Panc1 (cell line): ENCODE measurements around the gene AGBL1. TPM values are rescaled to one million over a fixed set of nuclear protein-coding genes. Genes with fewer than 3 reads are reported as not detected.

ENCODE experiments used
- ATAC-seq: fragments of 200-7000 bp; cut with Tn5 transposase; 2 replicates; pipeline ENCODE4 v1.9.1; 2020; ENCODE audit warnings: mild to moderate bottlenecking, moderate library complexity
- BruUV-seq: library from RNA; stranded (reverse); fragments of 400-500 nt; replicated peaks from 2 replicates; lab custom pipeline; 2021; lab: Mats Ljungman, UMichigan
- CTCF ChIA-PET: fragments of 300-600 bp; sonication (Branson Sonifier 250); formaldehyde crosslinking; loops from one replicate; lab custom pipeline; 2022; ENCODE audit warnings: antibody characterized with exemption; lab: Charles Lee
- POLR2A ChIA-PET: fragments of 300-600 bp; sonication (Branson Sonifier 250); formaldehyde crosslinking; loops from one replicate; lab custom pipeline; 2022; ENCODE audit warnings: antibody characterized with exemption; lab: Charles Lee
- DNase-seq: peaks from one replicate; pipeline ENCODE4 v3.0.0-alpha.2; 2010; ENCODE audit warnings: low read depth, low spot score
- H3K27ac ChIP-seq: 2 replicates; pipeline ENCODE4 v1.5.1; 2011; ENCODE audit warnings: mild to moderate bottlenecking, low read length, inconsistent platforms
- H3K27me3 ChIP-seq: fragments of 200-500 bp; sonication (Bioruptor generic); 2 replicates; pipeline ENCODE4 v1.6.0; 2014; ENCODE audit warnings: low read length, inconsistent platforms; ENCODE audit not compliant: control insufficient read depth, insufficient read depth
- H3K36me3 ChIP-seq: fragments of 200-500 bp; sonication (Bioruptor generic); 2 replicates; pipeline ENCODE4 v1.5.1; 2014; ENCODE audit warnings: inconsistent platforms, mild to moderate bottlenecking, low read length, moderate library complexity; ENCODE audit not compliant: control insufficient read depth, insufficient read depth
- H3K4me1 ChIP-seq: 2 replicates; pipeline ENCODE4 v1.5.1; 2011; ENCODE audit warnings: inconsistent platforms, mild to moderate bottlenecking, low read length, moderate library complexity; ENCODE audit not compliant: control insufficient read depth, insufficient read depth
- H3K4me3 ChIP-seq, 2 experiments: 2 replicates each; pipeline ENCODE4 v1.5.1; 2011 to 2012; ENCODE audit warnings: low read depth in 2 of 2, low read length in 2 of 2, mild to moderate bottlenecking in 2 of 2, inconsistent platforms in 1 of 2, moderate library complexity in 1 of 2
- H3K9me3 ChIP-seq: fragments of 200-500 bp; sonication (Bioruptor generic); 2 replicates; pipeline ENCODE4 v1.5.1; 2014; ENCODE audit warnings: low read depth, mild to moderate bottlenecking, inconsistent platforms, low read length, moderate library complexity; ENCODE audit not compliant: control insufficient read depth, insufficient read depth
- POLR2AphosphoS5 ChIP-seq: IDR thresholded peaks from 2 replicates; pipeline ENCODE4 v1.6.1; 2012; ENCODE audit warnings: mild to moderate bottlenecking, low read depth, low read length, moderate library complexity
- REST ChIP-seq, 2 experiments: IDR thresholded peaks; 2 replicates each; pipeline ENCODE4 v1.6.1; 2011 to 2012; ENCODE audit warnings: low read depth in 2 of 2, control low read depth in 1 of 2, low read length in 1 of 2, mild to moderate bottlenecking in 1 of 2, moderate library complexity in 1 of 2; ENCODE audit not compliant: insufficient read depth in 1 of 2
- SIN3A ChIP-seq: IDR thresholded peaks from 2 replicates; pipeline ENCODE4 v1.6.1; 2012; ENCODE audit warnings: low read depth, mild to moderate bottlenecking, low read length, moderate library complexity, borderline replicate concordance; ENCODE audit not compliant: insufficient read depth
- TCF7L2 ChIP-seq: IDR thresholded peaks from 2 replicates; pipeline ENCODE4 v1.6.1; 2011; ENCODE audit warnings: mild to moderate bottlenecking, low read depth, low read length, inconsistent platforms
- in situ Hi-C: cut with HindIII; loops from 2 replicates; pipeline ENCODE4 v1.10.0; 2016; ENCODE audit warnings: low sequenced_read_pairs, low pct_unique_long_range_greater_than_20kb
- intact Hi-C: fragments of 100-400 bp; cut with micrococcal nuclease; formaldehyde crosslinking; loops from one replicate; pipeline ENCODE4 v1.10.0; 2022; ENCODE audit not compliant: unreplicated experiment
- total RNA-seq: library from RNA; stranded (reverse); gene quantifications from one replicate; pipeline ENCODE4 v1.2.1, GENCODE V29; 2021; ENCODE audit not compliant: unreplicated experiment
- TF ChIP-seq, protein P1 (sequence below): fragments of 450-650 bp; IDR thresholded peaks from 2 replicates; pipeline ENCODE4 v1.5.1; 2017; ENCODE audit warnings: mild to moderate bottlenecking

AGBL1 gene
- total RNA-seq, 1 experiment from 2014 or later: not detected

- in situ Hi-C loops: no loop called here
- Histone ChIP-seq H3K4me3 (no peak overlapping the region), H3K36me3 (no peaks in the 10 kb centered on the region), H3K9me3 (no peaks in the 10 kb centered on the region), H3K27me3 (no peaks in the 10 kb centered on the region; the same call in 1 of the 2 replicates), H3K4me1 (no peaks in the 10 kb centered on the region), H3K27ac (no peak overlapping the region)
- ChIA-PET POLR2A (no interaction called here), CTCF (no interaction called here)
- no peak for TF ChIP-seq SIN3A
- no peak for TF ChIP-seq REST (IDR thresholded peaks at IDR 0.05; ENCODE audit: insufficient read depth in 1 of 2, low read depth in 2 of 2, low read length in 1 of 2)
- TF ChIP-seq TCF7L2: no peak
- no peak for TF ChIP-seq POLR2AphosphoS5
- TF ChIP-seq, protein P1, sequence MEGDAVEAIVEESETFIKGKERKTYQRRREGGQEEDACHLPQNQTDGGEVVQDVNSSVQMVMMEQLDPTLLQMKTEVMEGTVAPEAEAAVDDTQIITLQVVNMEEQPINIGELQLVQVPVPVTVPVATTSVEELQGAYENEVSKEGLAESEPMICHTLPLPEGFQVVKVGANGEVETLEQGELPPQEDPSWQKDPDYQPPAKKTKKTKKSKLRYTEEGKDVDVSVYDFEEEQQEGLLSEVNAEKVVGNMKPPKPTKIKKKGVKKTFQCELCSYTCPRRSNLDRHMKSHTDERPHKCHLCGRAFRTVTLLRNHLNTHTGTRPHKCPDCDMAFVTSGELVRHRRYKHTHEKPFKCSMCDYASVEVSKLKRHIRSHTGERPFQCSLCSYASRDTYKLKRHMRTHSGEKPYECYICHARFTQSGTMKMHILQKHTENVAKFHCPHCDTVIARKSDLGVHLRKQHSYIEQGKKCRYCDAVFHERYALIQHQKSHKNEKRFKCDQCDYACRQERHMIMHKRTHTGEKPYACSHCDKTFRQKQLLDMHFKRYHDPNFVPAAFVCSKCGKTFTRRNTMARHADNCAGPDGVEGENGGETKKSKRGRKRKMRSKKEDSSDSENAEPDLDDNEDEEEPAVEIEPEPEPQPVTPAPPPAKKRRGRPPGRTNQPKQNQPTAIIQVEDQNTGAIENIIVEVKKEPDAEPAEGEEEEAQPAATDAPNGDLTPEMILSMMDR: no peak
- no TSS peak for BruUV-seq
- ATAC-seq (no peak), DNase-seq (no peak)
- intact Hi-C loops: no loop called here
These were observed 312.6 kb downstream of the AGBL1 start for GRCh38 chr15:86392296-86392695.

DNA sequence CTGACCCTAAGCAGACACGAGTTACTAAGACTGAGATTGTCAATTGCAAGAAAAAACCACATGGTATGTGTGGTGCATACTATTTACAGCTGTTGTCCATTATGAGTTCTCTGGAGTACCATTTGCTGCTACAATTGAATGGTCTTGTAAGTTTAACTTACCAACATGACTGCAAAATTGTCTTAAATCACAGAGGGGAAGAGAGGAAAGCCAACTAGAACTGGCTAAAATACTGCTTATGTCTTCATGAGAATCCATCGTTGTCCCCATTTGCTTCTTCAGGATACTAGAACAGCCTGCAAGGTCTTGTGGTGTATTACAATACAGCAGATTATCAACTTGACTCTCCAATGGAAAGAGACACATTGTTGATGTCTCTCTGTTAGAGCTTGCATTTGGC, 313.2 kb downstream of the AGBL1 start:
- no TSS peak for BruUV-seq
- no peaks in the 10 kb centered on the region; the same call in 1 of the 2 replicates for H3K27me3 ChIP-seq
- ChIA-PET POLR2A (no interaction called here), CTCF (no interaction called here)
- no peak for ATAC-seq
- TF ChIP-seq SIN3A (no peak), TCF7L2 (no peak), POLR2AphosphoS5 (no peak), REST (IDR thresholded peaks at IDR 0.05; ENCODE audit: insufficient read depth in 1 of 2, low read depth in 2 of 2, low read length in 1 of 2) (no peak)
- TF ChIP-seq, protein P1: no peak
- no peaks in the 10 kb centered on the region for H3K4me1 ChIP-seq
- intact Hi-C loops (no loop called here), in situ Hi-C loops (no loop called here)
- no peak for DNase-seq
- H3K36me3 ChIP-seq: no peaks in the 10 kb centered on the region
- H3K4me3 ChIP-seq: no peak overlapping the region
- H3K9me3 ChIP-seq: no peaks in the 10 kb centered on the region
- H3K27ac ChIP-seq: no peak overlapping the region
